Measurements from ENCODE around the gene SPNS1. TPM values are rescaled to one million over a fixed set of nuclear protein-coding genes. Genes with fewer than 3 reads are reported as not detected.
"Not testable (repeated sequence)": the region's sequence is repeated elsewhere in the genome, so short reads cannot be mapped to it uniquely, and the experiment has no call there.

The SPNS1 gene
- total RNA-seq, 2 experiments from 2014 or later: 11.3 to 12.0 TPM

DNA sequence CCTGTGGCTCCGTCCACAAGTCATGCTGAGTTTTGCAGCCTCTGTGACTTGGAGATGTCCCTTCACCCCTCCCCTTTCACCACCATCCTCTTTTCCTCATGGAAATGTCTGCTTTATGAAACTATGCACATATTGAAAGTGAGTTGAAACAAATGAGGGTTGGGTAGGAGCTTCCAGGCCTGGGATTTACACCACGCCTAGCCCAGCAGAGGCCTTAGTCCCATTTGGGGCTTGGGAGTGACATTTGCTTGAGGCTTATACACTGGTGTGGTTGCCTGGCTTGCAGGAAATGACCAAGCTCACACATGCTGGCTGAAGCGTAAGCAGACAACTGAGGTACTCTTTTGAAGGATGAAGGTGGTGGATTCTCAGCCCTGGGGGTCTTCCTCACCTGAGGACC, 10.5 kb upstream of the SPNS1 start:
- Mint-ChIP-seq H3K36me3 (peaks cover 32% of the 10 kb centered on the region), H3K9me3 (no peaks in the 10 kb centered on the region), H3K27me3 (no peaks in the 10 kb centered on the region), H3K4me1 (ENCODE audit: low read depth) (no peaks in the 10 kb centered on the region), H3K27ac (no peak overlapping the region), H3K4me3 (no peak overlapping the region)
- intact Hi-C loops (cut with micrococcal nuclease): no loop called here
- DNase-seq: no peak
- CTCF ChIA-PET: interaction anchor here (0.9 to 1.1 kb wide), 2 partner anchors 10 to 19 kb away, joined by 3 read pairs; no protein-coding TSS in a partner anchor
- POLR2A ChIA-PET: no interaction called here

DNA sequence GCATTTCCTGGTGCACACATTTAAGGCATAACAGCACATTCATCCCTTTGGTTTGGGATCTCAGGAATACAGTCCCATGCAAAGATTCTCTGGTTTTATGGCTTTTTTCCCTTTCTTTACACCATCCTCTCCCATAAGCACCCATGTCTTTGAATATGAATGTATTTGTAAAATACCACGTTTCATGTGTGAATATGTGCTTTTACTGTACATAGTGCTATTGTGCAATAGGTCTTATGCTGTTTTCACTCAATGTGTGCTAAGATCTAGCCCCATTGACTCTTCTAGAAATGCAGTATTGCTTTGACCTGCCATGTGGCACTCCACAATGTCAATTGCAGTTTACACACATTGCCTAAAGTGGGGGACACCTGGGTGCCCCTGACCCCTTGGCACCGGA, 10.1 kb upstream of the SPNS1 start:
- intact Hi-C loops (cut with micrococcal nuclease): no loop called here
- no peak for DNase-seq
- Mint-ChIP-seq H3K27me3 (no peaks in the 10 kb centered on the region), H3K9me3 (no peaks in the 10 kb centered on the region), H3K4me3 (no peak overlapping the region), H3K27ac (no peak overlapping the region), H3K36me3 (peaks cover 29% of the 10 kb centered on the region), H3K4me1 (ENCODE audit: low read depth) (no peaks in the 10 kb centered on the region)
- ChIA-PET CTCF (interaction anchor here (1.1 kb wide), 1 partner anchor 9 kb away, joined by 3 read pairs; no protein-coding TSS in a partner anchor), POLR2A (no interaction called here)

GRCh38 chr16:28967156-28967555, 7.4 kb upstream of the SPNS1 start:
- peak overlapping the region; percentile 19 for H3K27ac Mint-ChIP-seq
- ChIA-PET CTCF (interaction anchor here (2.1 kb wide), 1 partner anchor 22 kb away, joined by 5 read pairs; no protein-coding TSS in a partner anchor), POLR2A (no interaction called here)
- intact Hi-C loops (cut with micrococcal nuclease): no loop called here
- no peaks in the 10 kb centered on the region for H3K4me1 Mint-ChIP-seq (ENCODE audit: low read depth)
- peaks cover 15% of the 10 kb centered on the region for H3K36me3 Mint-ChIP-seq
- no peak overlapping the region for H3K4me3 Mint-ChIP-seq
- no peaks in the 10 kb centered on the region for H3K9me3 Mint-ChIP-seq
- no peak for DNase-seq
- no peaks in the 10 kb centered on the region for H3K27me3 Mint-ChIP-seq

DNA sequence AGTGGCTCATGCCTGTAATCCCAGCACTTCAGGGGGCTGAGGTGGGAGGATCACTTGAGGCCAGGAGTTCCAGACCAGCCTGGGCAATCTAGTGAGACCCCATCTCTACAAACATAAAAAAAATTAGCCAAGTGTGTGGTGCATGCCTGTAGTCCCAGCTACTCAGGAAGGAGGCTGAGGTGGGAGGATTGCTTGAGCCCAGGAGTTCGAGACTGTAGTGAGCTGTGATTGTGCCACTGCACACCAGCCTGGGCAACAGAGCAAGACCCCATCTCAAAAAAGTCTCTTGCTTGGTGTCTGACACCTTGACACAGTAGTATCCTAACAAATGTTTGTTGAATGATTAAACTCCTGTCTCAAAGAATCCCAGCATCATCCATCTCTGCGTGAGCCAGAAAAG, 4.9 kb upstream of the SPNS1 start:
- H3K9me3 Mint-ChIP-seq; POLR2A ChIA-PET; H3K27me3 Mint-ChIP-seq; H3K27ac Mint-ChIP-seq; H3K36me3 Mint-ChIP-seq; DNase-seq; H3K4me1 Mint-ChIP-seq (ENCODE audit: low read depth); H3K4me3 Mint-ChIP-seq; intact Hi-C loops (cut with micrococcal nuclease): not testable (repeated sequence)
- CTCF ChIA-PET: interaction anchor here (1.4 to 2.1 kb wide), 3 partner anchors 8 to 25 kb away, joined by 3 to 7 read pairs (median 3); no protein-coding TSS in a partner anchor

GRCh38 chr16:28974007-28974436, 556 bp upstream of the SPNS1 start:
- DNase-seq: peak; percentile 63
- H3K36me3 Mint-ChIP-seq: peaks cover 2% of the 10 kb centered on the region
- peak overlapping the region; percentile 90 for H3K27ac Mint-ChIP-seq
- H3K4me1 Mint-ChIP-seq (ENCODE audit: low read depth): peaks cover 31% of the 10 kb centered on the region
- CTCF ChIA-PET: interaction anchor here (0.8 to 2.7 kb wide), 13 partner anchors 10 to 101 kb away, joined by 3 to 13 read pairs (median 3); partner anchors contain the start of gene LAT
- H3K9me3 Mint-ChIP-seq: no peaks in the 10 kb centered on the region
- POLR2A ChIA-PET: interaction anchor here (0.8 to 2.3 kb wide), 8 partner anchors 10 to 101 kb away, joined by 3 to 10 read pairs (median 4); partner anchors contain the start of gene LAT
- intact Hi-C loops (cut with micrococcal nuclease): loop anchor here (1.0 to 2.0 kb wide), 4 partner anchors 11 to 49 kb away; partner anchors contain the start of genes LAT and RABEP2
- no peaks in the 10 kb centered on the region for H3K27me3 Mint-ChIP-seq
- peak overlapping the region; percentile 88 for H3K4me3 Mint-ChIP-seq

GRCh38 chr16:28975158-28975599, 601 bp downstream of the SPNS1 start:
- H3K27ac Mint-ChIP-seq: peak overlapping the region; percentile 64
- H3K27me3 Mint-ChIP-seq: no peaks in the 10 kb centered on the region
- peaks cover 2% of the 10 kb centered on the region for H3K36me3 Mint-ChIP-seq
- ChIA-PET CTCF (interaction anchor here (1.1 to 2.7 kb wide), 2 partner anchors 10 to 12 kb away, joined by 3 to 13 read pairs; partner anchors contain the start of gene LAT), POLR2A (interaction anchor here (1.5 to 2.3 kb wide), 2 partner anchors 10 to 45 kb away, joined by 6 to 10 read pairs; partner anchors contain the start of gene LAT)
- intact Hi-C loops (cut with micrococcal nuclease): loop anchor here (2.0 kb wide), 1 partner anchor 16 kb away; no protein-coding TSS in a partner anchor
- no peaks in the 10 kb centered on the region for H3K9me3 Mint-ChIP-seq
- H3K4me1 Mint-ChIP-seq (ENCODE audit: low read depth): peaks cover 31% of the 10 kb centered on the region
- no peak for DNase-seq
- peak overlapping the region; percentile 88 for H3K4me3 Mint-ChIP-seq

GRCh38 chr16:28977703-28978662, 3.4 kb downstream of the SPNS1 start:
- H3K27ac Mint-ChIP-seq: no peak overlapping the region
- CTCF ChIA-PET: interaction anchor here (0.7 to 4.1 kb wide), 10 partner anchors 9 to 131 kb away, joined by 3 to 31 read pairs (median 4); partner anchors contain the start of genes LAT, NFATC2IP and TUFM
- POLR2A ChIA-PET: interaction anchor here (0.6 kb wide), 1 partner anchor 1055 kb away, joined by 3 read pairs; no protein-coding TSS in a partner anchor
- H3K36me3 Mint-ChIP-seq: peaks cover 17% of the 10 kb centered on the region
- H3K4me3 Mint-ChIP-seq: no peak overlapping the region
- DNase-seq: no peak
- no peaks in the 10 kb centered on the region for H3K27me3 Mint-ChIP-seq
- intact Hi-C loops (cut with micrococcal nuclease): no loop called here
- peaks cover 31% of the 10 kb centered on the region for H3K4me1 Mint-ChIP-seq (ENCODE audit: low read depth)
- peaks cover 5% of the 10 kb centered on the region for H3K9me3 Mint-ChIP-seq

- CTCF ChIA-PET: interaction anchor here (1.4 to 1.7 kb wide), 2 partner anchors 41 to 51 kb away, joined by 4 to 6 read pairs; no protein-coding TSS in a partner anchor
- H3K9me3 Mint-ChIP-seq: not testable (repeated sequence)
Observed at GRCh38 chr16:28980330-28980729, 5.8 kb downstream of the SPNS1 start.

DNA sequence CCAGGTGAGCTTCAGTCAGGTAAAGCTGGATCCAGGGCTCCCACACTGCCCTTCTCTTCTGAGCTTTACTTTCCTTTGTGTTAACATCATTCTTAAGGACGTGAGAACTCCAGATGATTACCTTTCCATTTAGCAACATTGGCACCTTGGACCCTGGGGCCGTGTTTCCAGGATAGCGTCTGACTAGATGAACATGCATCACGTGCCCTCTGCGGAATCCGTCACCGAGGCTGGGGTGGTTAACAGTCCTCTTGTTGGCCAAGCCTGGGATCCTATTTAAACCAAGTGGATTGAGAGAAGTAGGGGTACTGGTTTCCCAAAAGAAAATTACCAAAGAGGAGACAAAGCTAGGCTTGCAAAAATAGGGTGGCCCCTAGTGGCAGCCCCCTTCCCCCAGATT, 6.4 kb downstream of the SPNS1 start:
- H3K9me3 Mint-ChIP-seq: peaks cover 5% of the 10 kb centered on the region
- no peaks in the 10 kb centered on the region for H3K27me3 Mint-ChIP-seq
- ChIA-PET CTCF (interaction anchor here (0.6 to 1.7 kb wide), 5 partner anchors 36 to 50 kb away, joined by 3 to 6 read pairs (median 3); no protein-coding TSS in a partner anchor), POLR2A (no interaction called here)
- no peak overlapping the region for H3K4me3 Mint-ChIP-seq
- peaks cover 39% of the 10 kb centered on the region for H3K36me3 Mint-ChIP-seq
- no peak overlapping the region for H3K27ac Mint-ChIP-seq
- peaks cover 34% of the 10 kb centered on the region for H3K4me1 Mint-ChIP-seq (ENCODE audit: low read depth)
- no peak for DNase-seq
- intact Hi-C loops (cut with micrococcal nuclease): no loop called here

More at GRCh38 chr16:28980330-28980729, 5.8 kb downstream of the SPNS1 start:
- H3K27me3 Mint-ChIP-seq; H3K27ac Mint-ChIP-seq; DNase-seq; intact Hi-C loops (cut with micrococcal nuclease); H3K4me3 Mint-ChIP-seq; POLR2A ChIA-PET: not testable (repeated sequence)
- peaks cover 33% of the 10 kb centered on the region for H3K36me3 Mint-ChIP-seq
- H3K4me1 Mint-ChIP-seq (ENCODE audit: low read depth): peaks cover 40% of the 10 kb centered on the region

- H3K27me3 Mint-ChIP-seq: no peaks in the 10 kb centered on the region
- H3K27ac Mint-ChIP-seq: no peak overlapping the region
- DNase-seq: peak; percentile 70
- POLR2A ChIA-PET: no interaction called here
- peaks cover 5% of the 10 kb centered on the region for H3K9me3 Mint-ChIP-seq
- intact Hi-C loops (cut with micrococcal nuclease): no loop called here
- no peak overlapping the region for H3K4me3 Mint-ChIP-seq
- H3K4me1 Mint-ChIP-seq (ENCODE audit: low read depth): peaks cover 28% of the 10 kb centered on the region
- peaks cover 45% of the 10 kb centered on the region for H3K36me3 Mint-ChIP-seq
- CTCF ChIA-PET: interaction anchor here (0.6 to 1.7 kb wide), 5 partner anchors 36 to 50 kb away, joined by 3 to 6 read pairs (median 3); no protein-coding TSS in a partner anchor
Observed at GRCh38 chr16:28981517-28981916, 6.9 kb downstream of the SPNS1 start.

GRCh38 chr16:28982418-28982817, 7.8 kb downstream of the SPNS1 start:
- H3K4me1 Mint-ChIP-seq (ENCODE audit: low read depth): peaks cover 28% of the 10 kb centered on the region
- ChIA-PET POLR2A (interaction anchor here (0.8 kb wide), 1 partner anchor 9 kb away, joined by 3 read pairs; no protein-coding TSS in a partner anchor), CTCF (interaction anchor here (1.0 to 1.2 kb wide), 2 partner anchors 9 to 92 kb away, joined by 3 read pairs; no protein-coding TSS in a partner anchor)
- no peak for DNase-seq
- H3K27me3 Mint-ChIP-seq: no peaks in the 10 kb centered on the region
- H3K27ac Mint-ChIP-seq: no peak overlapping the region
- intact Hi-C loops (cut with micrococcal nuclease): no loop called here
- no peak overlapping the region for H3K4me3 Mint-ChIP-seq
- H3K9me3 Mint-ChIP-seq: peaks cover 9% of the 10 kb centered on the region
- peaks cover 53% of the 10 kb centered on the region for H3K36me3 Mint-ChIP-seq

Measured in activated CD4-positive, alpha-beta memory T cell treated with anti-CD3 and anti-CD28 coated beads for 36 hours (primary cell).